Tibial artery (tissue), 4 donors: ENCODE measurements around the gene LIMS2.
A peak's percentile ranks its signal among the peaks of the same experiment; 100 is the strongest.

Experiments used
- DNase-seq, 2 donors: peaks; one replicate each; pipeline ENCODE4 v3.0.0-alpha.2; 2019
- H3K27ac ChIP-seq, 2 donors: fragments of 200-600 bp; sonication (generic) in 1 of 2; 1 replicate in 1 of 2; 2 replicates in 1 of 2; pipeline ENCODE4 v1.5.1; 2018 to 2019; ENCODE audit warnings: mild to moderate bottlenecking in 1 of 2
- H3K27me3 ChIP-seq, 2 donors: fragments of 200-600 bp; sonication (generic) in 1 of 2; one replicate each; pipeline versions ENCODE4 v1.5.1 to v1.6.0; 2016 to 2019
- H3K36me3 ChIP-seq, 3 donors: fragments of 200-600 bp; sonication (generic) in 2 of 3; one replicate each; pipeline ENCODE4 v1.5.1; 2016 to 2019; ENCODE audit warnings: mild to moderate bottlenecking in 2 of 3
- H3K4me1 ChIP-seq, 4 donors: fragments of 200-600 bp; sonication (generic) in 2 of 4; 1 replicate in 3 of 4; 2 replicates in 1 of 4; pipeline ENCODE4 v1.5.1; 2016 to 2019
- H3K4me3 ChIP-seq, 2 donors: fragments of 200-600 bp; sonication (generic) in 1 of 2; 1 replicate in 1 of 2; 2 replicates in 1 of 2; pipeline ENCODE4 v1.5.1; 2018 to 2019; ENCODE audit warnings: mild to moderate bottlenecking in 2 of 2
- H3K9me3 ChIP-seq, 3 donors: fragments of 200-600 bp; sonication (generic) in 1 of 3; one replicate each; pipeline ENCODE4 v1.5.1; 2016 to 2019
- CTCF ChIP-seq, 2 experiments: fragments of 200-600 bp in 1 of 2; fragments of 450-650 bp in 1 of 2; IDR thresholded peaks; one replicate each; pipeline ENCODE4 v1.5.1; 2017 to 2019; ENCODE audit warnings: antibody characterized with exemption in 2 of 2, mild to moderate bottlenecking in 1 of 2, moderate library complexity in 1 of 2
- intact Hi-C: fragments of 100-400 bp; cut with DNase I; formaldehyde crosslinking; loops from one replicate; pipeline ENCODE4 v1.15.0; 2023; ENCODE audit warnings: low total_unique reads

Gene LIMS2

GRCh38 chr2:127670957-127671290 is 4.4 kb downstream of the LIMS2 start:
- TF ChIP-seq CTCF (IDR thresholded peaks at IDR 0.05) = no peak
- Histone ChIP-seq H3K4me1 (peaks cover 0 to 70% (median 43%) of the 10 kb centered on the region in 4 donors), H3K9me3 (no peaks in the 10 kb centered on the region), H3K36me3 (no peaks in the 10 kb centered on the region), H3K4me3 (peak overlapping the region in 1 of 2 donors; percentile 97), H3K27ac (peak overlapping the region; percentile 49 to 95), H3K27me3 (no peaks in the 10 kb centered on the region)
- intact Hi-C loops = loop anchor here (10.0 kb wide), 1 partner anchor 286 kb away; the partner anchor contains the start of gene MAP3K2
- no peak for DNase-seq

GRCh38 chr2:127670055-127670956 is 5.0 kb downstream of the LIMS2 start:
- peaks cover 0 to 74% (median 45%) of the 10 kb centered on the region in 4 donors for H3K4me1 ChIP-seq
- no peaks in the 10 kb centered on the region for H3K9me3 ChIP-seq
- no peaks in the 10 kb centered on the region for H3K27me3 ChIP-seq
- H3K4me3 ChIP-seq = no peak overlapping the region
- H3K27ac ChIP-seq = peak overlapping the region; percentile 49 to 95
- TF ChIP-seq CTCF (IDR thresholded peaks at IDR 0.05) = no peak
- DNase-seq = no peak
- intact Hi-C loops = loop anchor here (10.0 kb wide), 1 partner anchor 286 kb away; the partner anchor contains the start of gene MAP3K2
- H3K36me3 ChIP-seq = no peaks in the 10 kb centered on the region

- no peak overlapping the region for H3K4me3 ChIP-seq
- H3K4me1 ChIP-seq = peaks cover 0 to 86% (median 52%) of the 10 kb centered on the region in 4 donors
- no peak for TF ChIP-seq CTCF (IDR thresholded peaks at IDR 0.05)
- intact Hi-C loops = no loop called here
- DNase-seq = no peak
- H3K36me3 ChIP-seq = no peaks in the 10 kb centered on the region
- no peaks in the 10 kb centered on the region for H3K27me3 ChIP-seq
- H3K27ac ChIP-seq = peak overlapping the region; percentile 8 to 95
- H3K9me3 ChIP-seq = no peaks in the 10 kb centered on the region
These were observed 6.3 kb downstream of the LIMS2 start for GRCh38 chr2:127669056-127669455.

- peak in 1 of 2 donors; percentile 15 for DNase-seq
- Histone ChIP-seq H3K36me3 (peaks cover 0 to 5% (median 0%) of the 10 kb centered on the region in 3 donors), H3K27me3 (no peaks in the 10 kb centered on the region), H3K4me1 (peaks cover 0 to 90% (median 66%) of the 10 kb centered on the region in 4 donors), H3K4me3 (peak overlapping the region in 1 of 2 donors; percentile 52), H3K27ac (peak overlapping the region; percentile 81 to 95), H3K9me3 (no peaks in the 10 kb centered on the region)
- TF ChIP-seq CTCF (IDR thresholded peaks at IDR 0.05) = no peak
- intact Hi-C loops = no loop called here
These were observed 9.9 kb downstream of the LIMS2 start for GRCh38 chr2:127665267-127665893.

GRCh38 chr2:127664895-127665225 is 10.5 kb downstream of the LIMS2 start:
- no peak for DNase-seq
- Histone ChIP-seq H3K27me3 (no peaks in the 10 kb centered on the region), H3K36me3 (peaks cover 0 to 8% (median 0%) of the 10 kb centered on the region in 3 donors), H3K27ac (peak overlapping the region; percentile 81 to 95), H3K4me1 (peaks cover 0 to 92% (median 69%) of the 10 kb centered on the region in 4 donors), H3K9me3 (no peaks in the 10 kb centered on the region), H3K4me3 (peak overlapping the region; percentile 44 to 52)
- no peak for TF ChIP-seq CTCF (IDR thresholded peaks at IDR 0.05)
- intact Hi-C loops = no loop called here
